ENCODE results near the gene KDM4C.

DNA sequence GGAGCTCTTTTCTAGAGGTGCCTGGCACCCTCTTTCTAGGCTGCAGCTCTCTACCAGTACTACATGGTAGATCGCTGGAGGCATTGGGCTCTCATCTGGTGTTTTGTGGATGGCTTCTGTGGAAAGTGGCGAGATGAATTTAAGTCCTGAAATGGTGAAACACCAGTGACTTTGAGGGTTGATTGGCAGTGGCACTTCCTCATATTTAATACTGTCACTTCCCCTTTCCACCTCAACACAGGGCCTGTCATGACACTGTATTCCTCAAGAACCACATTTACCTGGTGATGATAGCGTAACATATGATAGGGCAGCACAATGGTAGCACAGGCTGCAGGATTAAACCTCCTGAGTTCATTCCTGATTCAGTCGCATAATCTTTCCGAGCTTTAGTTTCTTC, 132.1 kb downstream of the KDM4C start:
- TF ChIP-seq, protein P1, sequence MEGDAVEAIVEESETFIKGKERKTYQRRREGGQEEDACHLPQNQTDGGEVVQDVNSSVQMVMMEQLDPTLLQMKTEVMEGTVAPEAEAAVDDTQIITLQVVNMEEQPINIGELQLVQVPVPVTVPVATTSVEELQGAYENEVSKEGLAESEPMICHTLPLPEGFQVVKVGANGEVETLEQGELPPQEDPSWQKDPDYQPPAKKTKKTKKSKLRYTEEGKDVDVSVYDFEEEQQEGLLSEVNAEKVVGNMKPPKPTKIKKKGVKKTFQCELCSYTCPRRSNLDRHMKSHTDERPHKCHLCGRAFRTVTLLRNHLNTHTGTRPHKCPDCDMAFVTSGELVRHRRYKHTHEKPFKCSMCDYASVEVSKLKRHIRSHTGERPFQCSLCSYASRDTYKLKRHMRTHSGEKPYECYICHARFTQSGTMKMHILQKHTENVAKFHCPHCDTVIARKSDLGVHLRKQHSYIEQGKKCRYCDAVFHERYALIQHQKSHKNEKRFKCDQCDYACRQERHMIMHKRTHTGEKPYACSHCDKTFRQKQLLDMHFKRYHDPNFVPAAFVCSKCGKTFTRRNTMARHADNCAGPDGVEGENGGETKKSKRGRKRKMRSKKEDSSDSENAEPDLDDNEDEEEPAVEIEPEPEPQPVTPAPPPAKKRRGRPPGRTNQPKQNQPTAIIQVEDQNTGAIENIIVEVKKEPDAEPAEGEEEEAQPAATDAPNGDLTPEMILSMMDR (IDR thresholded peaks at IDR 0.05): no peak
- no peak for TF ChIP-seq POLR2AphosphoS5 (IDR thresholded peaks at IDR 0.05)
